Coronary artery (tissue), 2 donors: ENCODE results near the gene VPS26C.

ENCODE experiments used
- DNase-seq: peaks from one replicate; pipeline ENCODE4 v3.0.0-alpha.2; 2017; ENCODE audit warnings: low spot score
- H3K27ac ChIP-seq, 2 donors: fragments of 200-600 bp; sonication (generic); one replicate each; pipeline ENCODE4 v1.5.1; 2016 to 2019
- H3K4me3 ChIP-seq: fragments of 200-600 bp; sonication (generic); 2 replicates; pipeline ENCODE4 v1.5.1; 2016; ENCODE audit warnings: mild to moderate bottlenecking, moderate library complexity
- CTCF ChIP-seq: fragments of 200-600 bp; sonication (generic); IDR thresholded peaks from one replicate; pipeline ENCODE4 v1.5.1; 2019; ENCODE audit warnings: antibody characterized with exemption

The VPS26C gene

GRCh38 chr21:37193676-37194075 lies 73.5 kb downstream of the VPS26C start:
- H3K4me3 ChIP-seq: no peak overlapping the region
- no peak for DNase-seq
- H3K27ac ChIP-seq: no peak overlapping the region
- TF ChIP-seq CTCF: no peak

DNA sequence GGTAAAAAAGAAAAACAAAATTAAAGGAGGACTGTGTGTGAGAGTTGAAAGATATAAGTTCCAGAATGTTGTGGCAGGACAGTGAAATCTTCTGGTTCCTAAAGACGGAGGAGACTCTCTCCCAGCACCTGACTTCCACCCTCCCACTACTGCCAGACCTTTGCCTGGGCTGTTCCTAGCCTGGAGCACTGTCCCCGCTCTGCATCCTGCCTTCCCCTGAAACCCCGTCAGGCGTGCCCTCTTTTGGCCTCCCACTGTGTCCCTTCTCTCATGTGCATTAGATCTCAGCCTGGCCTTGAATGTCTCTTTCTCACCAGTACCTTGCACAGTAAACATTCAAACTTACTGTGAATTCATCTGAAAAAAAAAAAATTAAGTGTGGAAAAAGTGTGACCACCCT lies 74.1 kb downstream of the VPS26C start:
- TF ChIP-seq CTCF: no peak
- DNase-seq: no peak
- no peak overlapping the region for H3K4me3 ChIP-seq
- no peak overlapping the region for H3K27ac ChIP-seq

DNA sequence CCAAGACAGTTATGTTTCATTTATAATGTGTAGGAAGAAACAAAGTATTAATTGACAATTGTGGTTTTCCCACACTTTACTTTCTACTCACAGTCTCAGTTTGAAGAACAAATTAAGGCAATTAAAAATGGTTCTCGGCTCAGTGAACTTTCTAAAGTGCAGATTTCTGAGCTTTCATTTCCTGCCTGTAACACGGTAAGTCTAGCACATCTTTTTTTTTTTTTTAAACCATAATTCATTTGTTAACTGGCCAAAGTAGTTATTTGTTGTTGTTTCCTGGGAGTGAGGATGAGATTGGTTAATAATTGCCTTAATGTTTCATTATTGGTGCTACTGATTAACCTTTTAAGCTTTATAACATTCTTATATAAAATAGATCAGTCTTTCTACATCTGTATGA lies 75.1 kb downstream of the VPS26C start:
- no peak for TF ChIP-seq CTCF
- Histone ChIP-seq H3K27ac (no peak overlapping the region), H3K4me3 (no peak overlapping the region)
- DNase-seq: no peak

- no peak for TF ChIP-seq CTCF
- no peak overlapping the region for H3K27ac ChIP-seq
- H3K4me3 ChIP-seq: no peak overlapping the region
- DNase-seq: no peak
Observed at GRCh38 chr21:37188825-37189224, 78.3 kb downstream of the VPS26C start.

- DNase-seq: no peak
- TF ChIP-seq CTCF: no peak
- Histone ChIP-seq H3K27ac (no peak overlapping the region), H3K4me3 (no peak overlapping the region)
Observed at GRCh38 chr21:37186983-37187382, 80.2 kb downstream of the VPS26C start.

DNA sequence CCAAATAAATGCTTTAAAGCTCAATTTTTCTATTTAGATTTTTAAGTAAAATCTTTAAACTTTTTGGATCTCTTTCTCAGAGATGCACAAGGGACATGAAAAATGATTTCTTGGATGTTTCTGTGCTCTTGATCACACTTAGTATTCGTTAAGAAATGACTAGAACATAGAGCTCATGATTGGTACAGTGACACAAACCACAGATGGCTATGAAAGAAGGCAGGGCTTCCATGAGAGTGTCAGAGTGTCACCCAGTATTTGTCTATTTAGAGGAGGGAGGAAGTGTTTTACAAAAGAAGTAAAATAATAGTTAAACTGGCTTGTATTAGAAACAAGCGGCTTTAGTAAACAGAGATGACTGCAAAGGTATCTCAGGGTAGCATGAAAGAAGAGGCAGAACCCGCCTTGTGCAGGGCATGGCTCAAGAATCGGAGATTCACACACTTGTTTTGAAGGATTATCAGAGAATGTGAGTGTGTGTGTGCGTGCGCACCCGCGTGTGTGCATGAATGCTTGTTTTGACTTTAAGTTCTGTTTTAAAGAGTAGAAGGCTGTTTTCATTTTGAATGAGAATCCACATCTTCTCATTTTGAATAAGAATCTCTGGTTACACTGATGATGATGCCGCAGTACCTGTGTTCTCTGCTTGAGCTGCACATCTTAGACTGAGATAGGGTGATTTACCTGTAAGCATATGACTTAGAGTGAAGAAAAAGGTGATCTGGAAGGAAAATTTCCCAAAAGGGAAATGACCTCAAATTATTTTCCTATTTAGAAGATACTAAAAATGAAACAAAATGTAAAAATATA lies 82.1 kb downstream of the VPS26C start:
- no peak for TF ChIP-seq CTCF
- no peak overlapping the region for H3K4me3 ChIP-seq
- no peak overlapping the region for H3K27ac ChIP-seq
- DNase-seq: no peak

DNA sequence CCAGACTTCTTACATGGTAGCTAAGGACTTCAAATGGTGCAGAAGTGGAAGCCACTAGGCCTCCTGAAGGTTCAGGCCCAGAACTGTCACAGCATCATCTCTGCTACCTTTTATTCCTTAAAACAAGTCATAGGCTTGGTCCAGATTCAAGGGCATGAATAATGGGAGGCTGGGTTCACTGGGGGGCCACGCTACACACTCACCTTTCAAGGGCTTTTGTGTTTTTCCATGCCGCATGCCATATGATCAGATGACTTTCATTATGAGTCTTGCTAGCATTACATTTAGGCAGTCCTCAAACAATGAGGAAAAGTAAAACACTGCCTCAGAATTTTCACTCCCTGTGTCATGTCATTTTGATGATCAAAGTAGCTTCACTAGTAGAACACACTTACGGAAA lies 83.4 kb downstream of the VPS26C start:
- Histone ChIP-seq H3K27ac (no peak overlapping the region), H3K4me3 (no peak overlapping the region)
- no peak for DNase-seq
- no peak for TF ChIP-seq CTCF
